D721Med (cell line): ENCODE results near the gene CA7.
A peak's percentile ranks its signal among the peaks of the same experiment; 100 is the strongest.

ENCODE experiments used
- DNase-seq: peaks from one replicate; pipeline ENCODE4 v3.0.0; 2011; ENCODE audit warnings: low spot score; ENCODE audit not compliant: insufficient read length
- FAIRE-seq: peaks from 2 replicates; lab custom pipeline; 2011; peaks lifted over from hg19 to GRCh38; lab: Jason Lieb, UNC
- CTCF ChIP-seq: IDR thresholded peaks from 2 replicates; pipeline ENCODE4 v1.5.1; 2012; ENCODE audit warnings: mild to moderate bottlenecking, control low read depth; ENCODE audit not compliant: insufficient read depth; ENCODE audit errors: missing control alignments

CA7 gene

GRCh38 chr16:66899945-66900710, 55.9 kb downstream of the CA7 start:
- DNase-seq (no peak), FAIRE-seq (no peak)
- TF ChIP-seq CTCF: no peak

GRCh38 chr16:66900721-66901441, 56.7 kb downstream of the CA7 start:
- TF ChIP-seq CTCF: no peak
- no peak for FAIRE-seq
- DNase-seq: no peak

- no peak for DNase-seq
- TF ChIP-seq CTCF: no peak
- FAIRE-seq: no peak
Observed at GRCh38 chr16:66901626-66902025, 57.4 kb downstream of the CA7 start.

- peak; percentile 69 for DNase-seq
- no peak for TF ChIP-seq CTCF
- no peak for FAIRE-seq
Observed at GRCh38 chr16:66902648-66903543, 58.7 kb downstream of the CA7 start.
